GM21423 (cell line): ENCODE measurements around the gene NIPAL4.
"Not testable (repeated sequence)": the region's sequence is repeated elsewhere in the genome, so short reads cannot be mapped to it uniquely, and the experiment has no call there.

Source experiments
- ATAC-seq: cut with Tn5 transposase; IDR thresholded peaks from one replicate; pipeline ENCODE4 v1.9.1; 2021; ENCODE audit warnings: mild to moderate bottlenecking, moderate library complexity; ENCODE audit not compliant: unreplicated experiment

NIPAL4 gene

GRCh38 chr5:157459715-157460599 lies at the start of gene NIPAL4:
TSS of gene NIPAL4 (plus strand) at chr5:157460213. CDS start at chr5:157460321, 108 bp downstream.
- ATAC-seq, result no peak

DNA sequence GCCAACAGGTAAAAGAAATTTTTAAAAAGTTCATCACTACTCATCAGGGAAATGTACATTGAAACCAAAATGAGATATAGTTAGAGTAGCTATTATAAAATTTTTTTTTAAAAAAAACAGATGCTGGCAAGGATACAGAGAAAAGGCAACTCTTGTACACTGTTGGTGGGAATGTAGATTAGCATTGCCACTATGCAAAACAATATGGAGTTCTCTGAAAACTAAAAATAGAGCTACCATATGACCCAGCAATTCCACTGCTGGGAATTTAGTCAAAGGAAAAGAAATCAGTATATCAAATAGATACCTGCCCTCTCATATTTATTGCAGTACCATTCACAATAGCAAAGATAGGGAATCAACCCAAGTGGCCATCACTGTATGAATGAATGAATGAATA lies 44.2 kb upstream of the NIPAL4 start:
- ATAC-seq, result no peak

DNA sequence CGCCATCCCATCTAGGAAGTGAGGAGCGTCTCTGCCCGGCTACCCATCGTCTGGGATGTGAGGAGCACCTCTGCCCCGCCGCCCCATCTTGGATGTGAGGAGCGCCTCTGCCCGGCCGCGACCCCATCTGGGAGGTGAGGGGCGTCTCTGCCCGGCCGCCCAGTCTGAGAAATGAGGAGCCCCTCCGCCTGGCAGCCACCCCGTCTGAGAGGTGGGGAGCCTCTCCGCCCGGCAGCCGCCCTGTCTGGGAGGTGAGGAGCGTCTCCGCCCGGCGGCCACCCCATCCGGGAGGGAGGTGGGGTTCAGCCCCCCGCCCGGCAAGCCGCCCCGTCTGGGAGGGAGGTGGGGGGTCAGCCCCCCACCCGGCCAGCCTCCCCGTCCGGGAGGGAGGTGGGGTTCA lies 40.5 kb upstream of the NIPAL4 start:
- not testable (repeated sequence) for ATAC-seq

GRCh38 chr5:157429920-157430319 lies 30.1 kb upstream of the NIPAL4 start:
- ATAC-seq, result not testable (repeated sequence)

DNA sequence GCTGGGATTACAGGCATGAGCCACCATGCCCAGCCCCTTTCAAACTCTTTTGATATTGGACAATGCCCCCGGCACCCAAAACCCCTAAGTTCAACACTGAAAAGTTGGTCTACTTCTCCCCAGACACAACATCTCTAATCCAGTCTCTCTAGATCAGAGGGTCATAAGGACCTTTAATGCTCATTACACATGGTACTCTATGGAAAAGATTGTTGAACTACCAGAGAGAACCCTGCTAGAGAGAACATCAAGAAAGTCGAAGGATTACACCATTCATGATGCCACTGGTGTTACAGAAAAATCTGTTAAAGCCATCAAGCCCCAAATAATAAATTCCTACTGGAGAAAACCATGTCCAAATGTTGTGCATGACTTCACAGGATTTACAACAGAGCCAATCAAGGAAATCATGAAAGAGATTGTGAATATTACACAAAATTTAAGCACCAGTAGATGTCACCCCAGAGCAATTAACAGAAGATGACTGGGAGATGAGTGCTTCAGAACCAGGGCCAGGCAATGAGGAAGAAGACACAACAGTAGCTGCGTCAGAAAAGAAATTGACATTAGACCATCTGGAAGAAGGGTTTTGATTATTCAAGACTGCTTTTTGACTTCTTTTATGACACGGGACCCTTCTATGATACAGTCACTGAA lies 28.3 kb upstream of the NIPAL4 start:
- ATAC-seq, result peak; percentile 75

GRCh38 chr5:157434096-157434495 lies 25.9 kb upstream of the NIPAL4 start:
- ATAC-seq, result no peak

DNA sequence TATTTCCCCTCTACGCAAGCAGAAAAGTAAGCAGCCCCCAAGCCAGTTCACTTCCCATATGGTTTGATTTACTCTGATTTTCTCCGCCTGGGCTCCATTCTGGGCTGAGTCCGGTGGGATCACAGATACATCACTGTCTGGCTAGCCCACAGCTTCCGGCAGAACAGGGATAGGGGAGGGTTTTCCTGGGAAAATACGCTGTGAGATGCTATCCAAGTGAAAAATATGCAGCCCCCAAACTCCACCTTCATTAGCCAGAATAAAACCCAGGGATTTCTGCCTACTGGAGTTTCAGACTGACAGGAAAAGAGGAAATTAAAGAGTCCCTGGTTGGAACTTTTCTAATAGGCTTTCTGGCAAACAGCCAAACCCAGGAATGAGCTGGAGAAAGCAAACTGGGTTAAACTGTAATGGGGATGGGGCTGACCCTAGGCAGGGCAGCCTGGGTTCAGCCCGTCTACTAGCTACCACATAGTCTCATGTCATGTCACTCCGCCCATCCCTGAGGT lies 16.9 kb upstream of the NIPAL4 start:
- no peak for ATAC-seq

GRCh38 chr5:157444224-157444623 lies 15.8 kb upstream of the NIPAL4 start:
- ATAC-seq, result no peak

DNA sequence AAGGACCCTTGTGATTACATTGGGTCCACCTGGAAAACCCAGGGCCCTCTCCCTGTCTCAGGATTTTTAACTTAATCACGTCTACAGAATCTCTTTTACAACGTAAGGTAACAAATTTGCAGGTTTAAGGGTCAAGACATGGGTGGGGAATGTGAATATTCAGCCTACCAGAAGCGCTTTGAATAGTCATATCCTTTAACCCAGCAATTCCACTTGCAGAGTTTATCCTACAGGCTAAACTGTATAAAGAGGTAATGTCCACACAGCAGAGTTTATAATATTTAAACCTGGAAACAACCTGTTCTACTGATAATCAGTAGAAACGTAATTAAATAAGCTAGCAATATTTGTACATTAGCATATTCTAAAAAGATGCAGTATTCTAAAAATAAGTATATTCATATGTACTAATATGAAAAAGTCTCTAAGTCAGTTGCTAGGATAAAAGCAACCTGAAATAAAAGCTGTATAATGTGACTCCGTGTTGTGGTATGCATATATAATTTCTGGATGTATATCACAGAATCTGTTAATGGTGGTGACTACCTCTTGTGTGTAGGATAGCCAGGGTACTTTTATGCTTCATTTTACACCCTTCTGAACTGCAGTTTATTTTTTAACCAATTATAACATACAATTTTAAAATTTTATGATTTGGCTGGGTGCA lies 14.1 kb upstream of the NIPAL4 start:
- no peak for ATAC-seq

GRCh38 chr5:157446412-157446935 lies 13.5 kb upstream of the NIPAL4 start:
- ATAC-seq, result no peak

DNA sequence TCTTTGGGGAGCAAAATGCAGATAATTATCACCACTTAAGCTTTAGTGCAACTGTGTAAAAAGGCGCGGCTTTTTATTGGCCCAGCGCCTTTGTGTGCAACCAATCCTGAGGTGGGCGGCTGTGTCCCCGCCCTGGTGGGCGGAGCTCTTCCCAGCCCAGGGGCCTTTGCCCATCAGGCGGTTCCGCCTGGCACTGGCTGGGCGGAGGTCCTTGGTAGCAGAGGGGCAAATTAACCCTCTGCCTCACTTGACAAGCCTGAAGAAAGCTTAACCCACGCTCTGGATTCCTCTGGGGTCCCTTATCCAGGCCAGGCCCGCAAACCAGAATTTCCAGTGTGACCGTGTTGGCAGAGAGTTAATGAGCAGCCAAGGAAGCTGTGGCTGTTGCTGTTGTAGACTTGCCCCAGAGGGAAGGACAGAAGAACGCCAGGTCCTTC lies 12.8 kb upstream of the NIPAL4 start:
- ATAC-seq, result no peak

- no peak for ATAC-seq
Measured at GRCh38 chr5:157449011-157449723, 10.8 kb upstream of the NIPAL4 start.

DNA sequence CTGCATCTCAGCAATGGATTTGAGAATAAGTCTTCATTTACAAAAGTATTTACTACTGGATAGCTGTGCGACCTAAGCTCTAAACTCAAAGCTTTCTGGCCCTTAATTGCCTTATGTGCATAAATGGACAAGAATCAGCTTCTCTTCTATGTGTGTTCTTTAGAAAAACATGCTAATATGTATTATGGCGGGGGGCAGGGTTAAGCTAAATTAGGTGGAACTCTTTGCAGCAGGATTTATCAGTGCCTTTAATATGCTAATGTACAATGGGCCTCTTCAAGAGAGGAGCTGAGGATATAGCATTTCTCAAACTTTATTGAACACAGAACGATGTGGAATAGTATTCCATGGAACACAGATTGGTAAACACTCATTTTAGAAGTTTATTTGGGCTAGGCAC lies 10.0 kb upstream of the NIPAL4 start:
- no peak for ATAC-seq

DNA sequence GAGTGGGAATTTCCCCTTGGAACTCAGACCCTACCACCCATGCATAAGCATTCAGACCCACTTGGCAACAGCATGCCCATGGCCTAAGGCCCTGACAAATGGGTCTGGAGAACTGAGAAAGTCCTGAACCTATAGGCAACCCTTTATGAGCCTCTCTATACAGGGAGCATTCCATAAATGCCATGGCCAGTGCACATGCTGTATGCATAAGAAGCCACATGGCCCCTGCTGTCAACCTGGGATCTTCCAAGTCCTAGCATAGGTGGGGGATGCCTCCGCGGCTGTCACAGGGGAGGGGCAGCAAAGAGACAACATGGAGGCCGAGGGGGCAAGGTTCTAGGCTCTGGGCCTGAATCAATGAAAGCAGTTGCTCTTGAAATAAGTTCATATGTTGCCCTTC lies 8.2 kb upstream of the NIPAL4 start:
- no peak for ATAC-seq

GRCh38 chr5:157454273-157454672 lies 5.7 kb upstream of the NIPAL4 start:
- ATAC-seq, result no peak

- no peak for ATAC-seq
Measured at GRCh38 chr5:157455057-157455456, 5.0 kb upstream of the NIPAL4 start.

- ATAC-seq, result no peak
Measured at GRCh38 chr5:157456301-157456700, 3.7 kb upstream of the NIPAL4 start.

GRCh38 chr5:157457391-157457790 lies 2.6 kb upstream of the NIPAL4 start:
- no peak for ATAC-seq

DNA sequence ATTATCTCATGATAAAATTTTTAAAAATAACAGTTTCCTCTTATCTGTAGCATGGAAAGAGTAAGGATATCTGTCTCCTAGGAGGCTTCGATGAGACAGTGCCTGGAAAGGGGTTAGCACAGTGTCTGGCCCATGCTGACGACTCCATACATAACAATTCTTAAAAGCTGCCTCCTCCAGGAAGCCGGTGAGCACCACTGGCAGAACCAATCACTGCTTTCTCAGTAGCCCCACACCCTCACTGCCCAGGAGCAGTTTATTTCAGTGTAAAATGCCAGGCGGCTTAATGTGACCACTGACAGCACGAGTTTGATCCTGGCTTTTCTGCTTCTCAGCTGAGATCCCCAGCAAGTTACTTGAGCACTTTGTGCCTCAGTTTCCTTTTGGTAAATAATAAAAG lies 1.2 kb upstream of the NIPAL4 start:
- no peak for ATAC-seq

GRCh38 chr5:157460921-157461792 lies 1.1 kb downstream of the NIPAL4 start:
- no peak for ATAC-seq
